ENCODE data around the gene BASP1.

The BASP1 gene

DNA sequence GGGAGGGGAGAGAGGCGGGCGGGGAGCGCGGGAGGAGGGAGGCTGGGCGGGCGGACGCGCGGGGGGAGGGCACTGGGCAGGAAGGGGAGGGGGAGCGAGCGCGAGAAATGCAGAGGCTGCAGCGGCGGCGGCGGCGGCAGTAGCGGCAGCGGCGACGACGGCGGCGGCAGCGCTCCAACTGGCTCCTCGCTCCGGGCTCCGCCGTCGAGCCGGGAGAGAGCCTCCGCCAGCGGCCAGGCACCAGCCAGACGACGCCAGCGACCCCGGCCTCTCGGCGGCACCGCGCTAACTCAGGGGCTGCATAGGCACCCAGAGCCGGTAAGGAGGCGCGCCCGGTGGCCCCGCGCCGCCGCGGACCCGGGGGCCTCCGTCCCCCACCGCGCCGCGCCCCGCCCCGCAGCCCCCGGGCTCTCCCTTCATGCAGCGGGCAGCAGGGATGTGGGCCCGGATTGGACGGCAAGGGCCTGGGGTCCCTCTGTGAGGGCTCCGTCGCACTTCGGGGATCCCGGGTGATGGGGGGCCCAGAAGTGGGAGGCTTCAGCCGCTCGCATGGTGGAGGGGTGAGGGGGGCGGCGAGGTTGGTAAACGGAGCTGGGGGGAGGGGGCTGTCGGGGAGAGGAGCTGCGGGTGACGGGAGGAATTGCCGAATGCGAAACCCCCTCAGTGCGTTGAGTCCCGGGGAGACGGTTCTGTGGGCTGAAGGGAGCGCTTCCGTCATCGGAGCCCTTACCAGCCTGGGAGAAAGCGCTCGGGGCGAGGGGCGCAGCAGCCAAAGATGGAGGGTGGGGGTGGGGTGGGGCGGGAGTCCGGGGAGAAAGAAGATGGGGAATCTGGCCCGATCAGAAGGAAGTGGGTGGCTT is at the start of gene BASP1:
BASP1 (plus strand) TSS at position 139 of the 860 bp plus-strand sequence. CDS start 57,586 bp downstream, outside the sequence.
- no peak for FAIRE-seq
- DNase-seq (ENCODE audit: insufficient read length, low spot score): peak; percentile 72

DNA sequence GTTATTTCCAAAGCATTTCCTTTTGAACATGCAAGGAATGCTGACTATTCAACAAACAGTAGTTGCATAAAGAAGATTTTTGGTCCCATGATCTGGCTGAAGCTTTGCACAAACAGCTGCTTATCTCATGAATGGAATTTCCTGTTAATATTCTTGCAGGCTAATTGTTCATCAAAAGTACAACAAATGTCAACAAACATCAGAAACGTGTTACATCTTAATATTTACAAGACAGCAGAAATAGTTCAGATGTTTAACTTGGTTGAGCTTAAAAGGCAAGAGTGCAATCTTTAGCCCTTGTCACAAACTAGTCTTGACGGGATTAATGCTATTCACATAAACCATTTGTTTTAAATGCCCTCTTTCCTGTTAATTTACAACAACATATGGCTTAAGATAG is 47.9 kb upstream of the BASP1 start:
- TF ChIP-seq POLR2A (IDR thresholded peaks at IDR 0.05; ENCODE audit: low read depth, low read length): no peak
- no peak for DNase-seq (ENCODE audit: insufficient read length, low spot score)
- peak; percentile 27 for FAIRE-seq

More for the DNA sequence above, at the start of gene BASP1:
- TF ChIP-seq POLR2A (IDR thresholded peaks at IDR 0.05; ENCODE audit: low read depth, low read length): peak; percentile 96

DNA sequence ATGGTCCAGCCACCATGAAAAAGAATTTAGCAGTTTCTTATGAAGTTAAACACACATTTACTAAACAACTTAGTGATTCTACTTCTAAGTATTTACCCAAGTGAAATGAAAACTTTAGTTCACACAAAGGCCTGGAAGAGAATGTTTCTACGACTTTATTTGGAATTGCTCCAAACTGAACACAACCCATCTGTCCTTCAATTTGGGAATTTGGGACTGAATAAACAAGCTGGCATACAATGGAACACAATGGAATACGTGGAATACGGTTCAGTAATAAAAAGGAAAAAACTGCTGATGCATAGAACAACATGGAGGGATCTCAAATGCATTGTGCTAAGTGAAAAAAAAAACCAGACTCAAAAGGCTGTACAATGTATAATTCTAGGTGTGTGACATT is 44.6 kb upstream of the BASP1 start:
- no peak for DNase-seq (ENCODE audit: insufficient read length, low spot score)
- no peak for TF ChIP-seq POLR2A (IDR thresholded peaks at IDR 0.05; ENCODE audit: low read depth, low read length)
- FAIRE-seq: no peak

DNA sequence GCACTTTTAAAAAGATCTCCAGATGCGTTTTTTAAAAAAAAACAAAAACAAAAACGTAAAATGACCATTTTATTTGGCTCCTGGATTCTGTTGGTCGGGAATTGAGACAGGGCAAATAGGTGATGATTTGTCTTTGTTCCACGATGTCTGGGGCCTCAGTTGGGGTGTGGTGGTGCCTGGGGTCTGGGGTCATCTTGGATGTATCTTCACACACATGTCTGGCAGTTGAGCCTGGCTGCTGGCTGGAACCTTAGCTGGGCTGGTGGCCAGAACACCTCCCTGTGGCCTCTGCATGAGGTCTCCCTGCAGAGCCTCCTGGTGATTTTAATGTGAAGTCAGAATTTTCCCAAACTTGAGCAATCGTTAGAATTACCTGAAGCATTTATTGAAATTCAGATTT is 42.5 kb upstream of the BASP1 start:
- DNase-seq (ENCODE audit: insufficient read length, low spot score): no peak
- no peak for TF ChIP-seq POLR2A (IDR thresholded peaks at IDR 0.05; ENCODE audit: low read depth, low read length)
- no peak for FAIRE-seq

GRCh38 chr5:17177501-17178372 is 39.7 kb upstream of the BASP1 start:
- FAIRE-seq: no peak
- no peak for DNase-seq (ENCODE audit: insufficient read length, low spot score)
- no peak for TF ChIP-seq POLR2A (IDR thresholded peaks at IDR 0.05; ENCODE audit: low read depth, low read length)

DNA sequence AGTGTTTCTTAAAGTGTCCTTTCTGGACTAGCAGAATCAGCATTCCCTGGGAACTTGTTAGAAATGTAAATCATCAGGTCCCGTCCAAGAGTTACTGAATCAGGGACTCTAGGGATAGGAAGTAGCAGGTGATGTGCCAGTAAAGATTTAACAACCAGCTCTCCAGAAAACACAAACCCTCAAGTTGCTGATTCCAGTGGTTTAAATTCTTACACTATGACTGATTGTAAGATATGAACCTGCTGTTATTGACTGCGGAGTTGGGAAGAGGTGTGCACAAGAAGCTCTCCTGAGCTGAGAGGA is 39.1 kb upstream of the BASP1 start:
- FAIRE-seq: no peak

GRCh38 chr5:17180330-17180843 is 37.0 kb upstream of the BASP1 start:
- TF ChIP-seq POLR2A (IDR thresholded peaks at IDR 0.05; ENCODE audit: low read depth, low read length): no peak
- DNase-seq (ENCODE audit: insufficient read length, low spot score): no peak
- no peak for FAIRE-seq

More for the DNA sequence above, 39.1 kb upstream of the BASP1 start:
- DNase-seq (ENCODE audit: insufficient read length, low spot score): no peak
- TF ChIP-seq POLR2A (IDR thresholded peaks at IDR 0.05; ENCODE audit: low read depth, low read length): no peak

- DNase-seq (ENCODE audit: insufficient read length, low spot score): peak; percentile 76
- no peak for TF ChIP-seq POLR2A (IDR thresholded peaks at IDR 0.05; ENCODE audit: low read depth, low read length)
- peak; percentile 96 for FAIRE-seq
These were observed 36.3 kb upstream of the BASP1 start for GRCh38 chr5:17180864-17181723.

DNA sequence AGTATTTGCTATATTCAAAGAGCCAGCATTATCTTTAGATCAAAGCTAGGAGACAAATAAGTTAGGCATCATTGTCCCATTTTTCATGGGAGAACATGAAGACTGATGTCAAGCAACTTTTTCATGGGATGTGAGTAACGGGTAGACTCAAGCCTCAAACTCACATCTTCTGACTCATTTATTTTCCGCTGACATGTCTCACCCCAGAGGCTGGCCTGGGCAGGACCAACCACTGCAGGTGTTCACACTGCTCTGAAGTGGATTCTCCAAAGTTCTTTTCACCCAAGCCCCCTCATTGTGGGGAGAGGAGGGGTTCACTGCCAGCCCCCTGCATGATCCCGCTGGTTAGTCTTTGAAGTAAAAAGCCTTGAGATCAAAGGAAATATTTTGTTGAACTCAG is 34.9 kb upstream of the BASP1 start:
- TF ChIP-seq POLR2A (IDR thresholded peaks at IDR 0.05; ENCODE audit: low read depth, low read length): no peak
- FAIRE-seq: no peak

GRCh38 chr5:17182981-17183380 is 34.5 kb upstream of the BASP1 start:
- FAIRE-seq: no peak
- TF ChIP-seq POLR2A (IDR thresholded peaks at IDR 0.05; ENCODE audit: low read depth, low read length): no peak

More for the DNA sequence above, 34.9 kb upstream of the BASP1 start:
- DNase-seq (ENCODE audit: insufficient read length, low spot score): no peak

GRCh38 chr5:17183831-17184230 is 33.6 kb upstream of the BASP1 start:
- TF ChIP-seq POLR2A (IDR thresholded peaks at IDR 0.05; ENCODE audit: low read depth, low read length): no peak
- FAIRE-seq (no peak), DNase-seq (ENCODE audit: insufficient read length, low spot score) (no peak)

More at GRCh38 chr5:17182981-17183380, 34.5 kb upstream of the BASP1 start:
- no peak for DNase-seq (ENCODE audit: insufficient read length, low spot score)

GRCh38 chr5:17184588-17184987 is 32.8 kb upstream of the BASP1 start:
- no peak for FAIRE-seq
- TF ChIP-seq POLR2A (IDR thresholded peaks at IDR 0.05; ENCODE audit: low read depth, low read length): no peak
- DNase-seq (ENCODE audit: insufficient read length, low spot score): no peak

DNA sequence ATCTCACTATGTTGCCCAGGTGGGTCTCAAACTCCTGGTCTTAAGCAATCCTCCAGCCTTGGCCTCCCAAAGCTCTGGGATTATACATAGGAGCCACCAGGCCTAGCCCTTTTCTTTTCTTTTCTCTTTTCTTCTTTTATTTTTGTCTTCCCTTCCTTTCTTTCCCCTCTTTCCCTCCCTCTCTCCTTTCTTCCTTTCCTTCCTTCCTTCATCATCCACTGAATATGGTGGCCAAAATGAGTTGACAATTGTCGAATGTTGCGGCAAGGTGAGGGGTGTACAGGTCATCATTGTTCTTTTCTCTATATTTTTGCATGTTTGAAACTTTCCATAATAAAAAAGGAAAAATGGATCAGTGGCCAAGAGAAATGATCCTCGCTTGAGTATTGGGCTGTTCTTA is 32.1 kb upstream of the BASP1 start:
- TF ChIP-seq POLR2A (IDR thresholded peaks at IDR 0.05; ENCODE audit: low read depth, low read length): no peak
- FAIRE-seq (no peak), DNase-seq (ENCODE audit: insufficient read length, low spot score) (no peak)
